ENCODE data around the gene SPC24. TPM values are rescaled to one million over a fixed set of nuclear protein-coding genes. Genes with fewer than 3 reads are reported as not detected.

SPC24 gene
- total and polyA plus RNA-seq, 9 of the 15 experiments (the other 6 are each of a cell fraction or from before 2014, with no cell fraction given) = 18.2 to 154 (median 60.9) TPM

DNA sequence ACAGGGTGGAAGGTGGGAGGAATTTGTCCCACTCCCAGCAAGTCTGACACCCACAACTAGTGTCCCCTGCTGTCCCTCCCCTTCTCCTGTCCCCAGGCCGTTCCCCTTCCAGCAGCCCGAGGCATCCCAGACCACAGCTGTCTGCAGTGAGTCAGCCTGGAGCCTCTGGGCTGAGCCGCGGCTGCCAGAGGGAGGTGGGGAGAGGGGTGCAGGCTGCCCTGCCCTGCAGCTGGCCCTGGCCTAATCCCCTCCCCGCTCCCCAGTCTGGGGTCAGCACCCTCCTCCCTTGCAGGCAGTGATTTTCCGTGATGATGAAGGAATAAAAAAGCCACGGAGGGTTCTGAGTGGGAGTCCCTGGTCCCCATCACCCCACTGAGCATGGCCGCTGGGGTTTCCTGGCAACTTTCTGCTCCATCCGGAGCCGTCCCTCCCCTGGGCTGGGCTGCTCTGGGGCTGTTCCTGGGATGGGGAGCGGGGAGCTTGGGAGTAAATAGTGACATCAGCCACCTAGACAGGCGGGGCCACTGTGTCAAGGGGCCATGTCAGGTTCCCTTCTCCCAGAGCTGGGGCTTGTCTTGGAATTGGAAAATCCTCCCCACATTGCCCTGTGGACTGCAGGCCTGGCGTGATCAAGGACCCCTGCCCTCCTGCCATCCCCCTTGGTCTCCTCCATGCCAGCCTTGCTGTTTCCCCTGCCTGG lies 16.8 kb downstream of the SPC24 start (continued):
- TF ChIP-seq, protein P1, sequence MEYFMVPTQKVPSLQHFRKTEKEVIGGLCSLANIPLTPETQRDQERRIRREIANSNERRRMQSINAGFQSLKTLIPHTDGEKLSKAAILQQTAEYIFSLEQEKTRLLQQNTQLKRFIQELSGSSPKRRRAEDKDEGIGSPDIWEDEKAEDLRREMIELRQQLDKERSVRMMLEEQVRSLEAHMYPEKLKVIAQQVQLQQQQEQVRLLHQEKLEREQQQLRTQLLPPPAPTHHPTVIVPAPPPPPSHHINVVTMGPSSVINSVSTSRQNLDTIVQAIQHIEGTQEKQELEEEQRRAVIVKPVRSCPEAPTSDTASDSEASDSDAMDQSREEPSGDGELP (CRISPR knock-in tag; IDR thresholded peaks at IDR 0.05; ENCODE audit: borderline replicate concordance) = peak; percentile 93
- TF ChIP-seq, protein P2, sequence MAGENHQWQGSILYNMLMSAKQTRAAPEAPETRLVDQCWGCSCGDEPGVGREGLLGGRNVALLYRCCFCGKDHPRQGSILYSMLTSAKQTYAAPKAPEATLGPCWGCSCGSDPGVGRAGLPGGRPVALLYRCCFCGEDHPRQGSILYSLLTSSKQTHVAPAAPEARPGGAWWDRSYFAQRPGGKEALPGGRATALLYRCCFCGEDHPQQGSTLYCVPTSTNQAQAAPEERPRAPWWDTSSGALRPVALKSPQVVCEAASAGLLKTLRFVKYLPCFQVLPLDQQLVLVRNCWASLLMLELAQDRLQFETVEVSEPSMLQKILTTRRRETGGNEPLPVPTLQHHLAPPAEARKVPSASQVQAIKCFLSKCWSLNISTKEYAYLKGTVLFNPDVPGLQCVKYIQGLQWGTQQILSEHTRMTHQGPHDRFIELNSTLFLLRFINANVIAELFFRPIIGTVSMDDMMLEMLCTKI (IDR thresholded peaks at IDR 0.05; ENCODE audit: partially characterized antibody) = no peak
- TF ChIP-seq ZNF239 (CRISPR knock-in tag; IDR thresholded peaks at IDR 0.05) (no peak), HDGF (IDR thresholded peaks at IDR 0.05) (peak; percentile 15; the same call in 1 of the 2 replicates), FOXP1 (CRISPR knock-in tag; IDR thresholded peaks at IDR 0.05) (no peak), TCFL5 (CRISPR knock-in tag; conservative IDR thresholded peaks at IDR 0.05) (no peak), KDM1A (IDR thresholded peaks at IDR 0.05) (peak; percentile 6 to 9; a peak in 1 of 4 replicates), CBFA2T2 (conservative IDR thresholded peaks at IDR 0.05) (no peak), JUND (IDR thresholded peaks at IDR 0.05; ENCODE audit: borderline replicate concordance, low read depth, low read length) (peak; percentile 66), JUND (tag; IDR thresholded peaks at IDR 0.05; ENCODE audit: borderline replicate concordance, low read depth, low read length) (no peak; the same call in 2 of the 3 replicates), ARID1B (IDR thresholded peaks at IDR 0.05) (peak; percentile 15), SPI1 (IDR thresholded peaks at IDR 0.05; ENCODE audit: borderline replicate concordance, low read depth, low read length) (0 out of 2 replicates have a peak, but pooled peaks have one; percentile 8), ZNF121 (CRISPR knock-in tag; conservative IDR thresholded peaks at IDR 0.05) (no peak), ZSCAN32 (CRISPR knock-in tag; IDR thresholded peaks at IDR 0.05) (no peak), MIER1 (IDR thresholded peaks at IDR 0.05; ENCODE audit: low read depth) (no peak), ETV6 (IDR thresholded peaks at IDR 0.05; ENCODE audit: borderline replicate concordance in 1 of 2, low read depth in 2 of 2, low read length in 1 of 2) (no peak), ETV6 (CRISPR knock-in tag; IDR thresholded peaks at IDR 0.05; ENCODE audit: borderline replicate concordance) (no peak), PHF21A (IDR thresholded peaks at IDR 0.05; ENCODE audit: borderline replicate concordance, low read depth) (no peak), ETV5 (CRISPR knock-in tag; IDR thresholded peaks at IDR 0.05; ENCODE audit: low read depth) (no peak)
- TF ChIP-seq, protein P3, sequence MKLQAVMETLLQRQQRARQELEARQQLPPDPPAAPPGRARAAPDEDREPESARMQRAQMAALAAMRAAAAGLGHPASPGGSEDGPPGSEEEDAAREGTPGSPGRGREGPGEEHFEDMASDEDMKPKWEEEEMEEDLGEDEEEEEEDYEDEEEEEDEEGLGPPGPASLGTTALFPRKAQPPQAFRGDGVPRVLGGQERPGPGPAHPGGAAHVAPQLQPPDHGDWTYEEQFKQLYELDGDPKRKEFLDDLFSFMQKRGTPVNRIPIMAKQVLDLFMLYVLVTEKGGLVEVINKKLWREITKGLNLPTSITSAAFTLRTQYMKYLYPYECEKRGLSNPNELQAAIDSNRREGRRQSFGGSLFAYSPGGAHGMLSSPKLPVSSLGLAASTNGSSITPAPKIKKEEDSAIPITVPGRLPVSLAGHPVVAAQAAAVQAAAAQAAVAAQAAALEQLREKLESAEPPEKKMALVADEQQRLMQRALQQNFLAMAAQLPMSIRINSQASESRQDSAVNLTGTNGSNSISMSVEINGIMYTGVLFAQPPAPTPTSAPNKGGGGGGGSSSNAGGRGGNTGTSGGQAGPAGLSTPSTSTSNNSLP (IDR thresholded peaks at IDR 0.05; ENCODE audit: borderline replicate concordance, low read depth, low read length) = no peak
- TF ChIP-seq, protein P4, sequence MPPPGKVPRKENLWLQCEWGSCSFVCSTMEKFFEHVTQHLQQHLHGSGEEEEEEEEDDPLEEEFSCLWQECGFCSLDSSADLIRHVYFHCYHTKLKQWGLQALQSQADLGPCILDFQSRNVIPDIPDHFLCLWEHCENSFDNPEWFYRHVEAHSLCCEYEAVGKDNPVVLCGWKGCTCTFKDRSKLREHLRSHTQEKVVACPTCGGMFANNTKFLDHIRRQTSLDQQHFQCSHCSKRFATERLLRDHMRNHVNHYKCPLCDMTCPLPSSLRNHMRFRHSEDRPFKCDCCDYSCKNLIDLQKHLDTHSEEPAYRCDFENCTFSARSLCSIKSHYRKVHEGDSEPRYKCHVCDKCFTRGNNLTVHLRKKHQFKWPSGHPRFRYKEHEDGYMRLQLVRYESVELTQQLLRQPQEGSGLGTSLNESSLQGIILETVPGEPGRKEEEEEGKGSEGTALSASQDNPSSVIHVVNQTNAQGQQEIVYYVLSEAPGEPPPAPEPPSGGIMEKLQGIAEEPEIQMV (tag; conservative IDR thresholded peaks at IDR 0.05; ENCODE audit: low read depth) = no peak
- TF ChIP-seq, protein P5, sequence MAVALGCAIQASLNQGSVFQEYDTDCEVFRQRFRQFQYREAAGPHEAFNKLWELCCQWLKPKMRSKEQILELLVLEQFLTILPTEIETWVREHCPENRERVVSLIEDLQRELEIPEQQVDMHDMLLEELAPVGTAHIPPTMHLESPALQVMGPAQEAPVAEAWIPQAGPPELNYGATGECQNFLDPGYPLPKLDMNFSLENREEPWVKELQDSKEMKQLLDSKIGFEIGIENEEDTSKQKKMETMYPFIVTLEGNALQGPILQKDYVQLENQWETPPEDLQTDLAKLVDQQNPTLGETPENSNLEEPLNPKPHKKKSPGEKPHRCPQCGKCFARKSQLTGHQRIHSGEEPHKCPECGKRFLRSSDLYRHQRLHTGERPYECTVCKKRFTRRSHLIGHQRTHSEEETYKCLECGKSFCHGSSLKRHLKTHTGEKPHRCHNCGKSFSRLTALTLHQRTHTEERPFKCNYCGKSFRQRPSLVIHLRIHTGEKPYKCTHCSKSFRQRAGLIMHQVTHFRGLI (CRISPR knock-in tag; IDR thresholded peaks at IDR 0.05) = no peak
